GM12872 (cell line): ENCODE measurements around the gene ASTE1.

Source experiments
- CTCF ChIP-seq: IDR thresholded peaks from 3 replicates; pipeline ENCODE4 v1.5.1; 2011; ENCODE audit warnings: low read depth, mild to moderate bottlenecking, low read length, moderate library complexity; ENCODE audit not compliant: insufficient read depth

ASTE1 gene

GRCh38 chr3:130963878-130964277 is 62.7 kb downstream of the ASTE1 start:
- no peak for TF ChIP-seq CTCF
